Measurements from ENCODE around the gene KRT1.

KRT1 gene

GRCh38 chr12:52632656-52633055, 47.6 kb downstream of the KRT1 start:
- no peak for DNase-seq

GRCh38 chr12:52631676-52632459, 48.3 kb downstream of the KRT1 start:
- DNase-seq, result no peak

GRCh38 chr12:52631264-52631663, 48.9 kb downstream of the KRT1 start:
- no peak for DNase-seq

GRCh38 chr12:52630599-52631200, 49.5 kb downstream of the KRT1 start:
- DNase-seq, result no peak

GRCh38 chr12:52630008-52630500, 50.2 kb downstream of the KRT1 start:
- DNase-seq, result no peak

- no peak for DNase-seq
These were observed 50.8 kb downstream of the KRT1 start for GRCh38 chr12:52629281-52630007.

GRCh38 chr12:52628841-52629240, 51.4 kb downstream of the KRT1 start:
- no peak for DNase-seq

GRCh38 chr12:52628111-52628507, 52.1 kb downstream of the KRT1 start:
- DNase-seq, result no peak

- DNase-seq, result no peak
These were observed 52.7 kb downstream of the KRT1 start for GRCh38 chr12:52627395-52628110.
